ENCODE results near the gene PTPN6. TPM values are rescaled to one million over a fixed set of nuclear protein-coding genes. Genes with fewer than 3 reads are reported as not detected.

The PTPN6 gene
- total and polyA plus RNA-seq, 10 of the 15 experiments (the other 5 are each of a cell fraction or from before 2014, with no cell fraction given): 229 to 457 (median 370) TPM

DNA sequence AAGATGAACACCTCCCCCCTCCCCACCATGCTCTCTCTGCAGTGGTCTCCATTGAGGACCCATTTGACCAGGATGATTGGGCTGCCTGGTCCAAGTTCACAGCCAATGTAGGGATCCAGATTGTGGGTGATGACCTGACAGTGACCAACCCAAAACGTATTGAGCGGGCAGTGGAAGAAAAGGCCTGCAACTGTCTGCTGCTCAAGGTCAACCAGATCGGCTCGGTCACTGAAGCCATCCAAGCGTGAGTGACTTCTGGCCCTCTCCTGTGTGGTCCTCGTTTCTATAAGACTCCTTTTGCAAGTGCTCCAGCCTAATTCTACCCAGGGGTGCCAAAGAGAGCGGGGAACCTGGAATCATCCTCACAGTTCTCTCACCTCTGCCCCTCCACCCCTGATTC lies 29.6 kb upstream of the PTPN6 start:
- FAIRE-seq: no peak
- SMC1A ChIA-PET (ENCODE audit: uncharacterized antibody, unreplicated experiment): interaction anchor here (1.1 to 1.8 kb wide), 4 partner anchors 22 to 49 kb away, joined by 3 to 6 read pairs (median 3); partner anchors contain the start of genes C12orf57, RNU7-1 and SPSB2
- POLR2A ChIA-PET: interaction anchor here (0.6 to 1.5 kb wide), 3 partner anchors 10 to 110 kb away, joined by 4 to 6 read pairs (median 5); no protein-coding TSS in a partner anchor
- Histone ChIP-seq H3K4me2 (ENCODE audit: control insufficient read depth, insufficient read depth) (peak overlapping the region; percentile 36), H3K4me1 (ENCODE audit: control insufficient read depth, insufficient read depth, low read length) (peaks cover 44% of the 10 kb centered on the region), H4K20me1 (ENCODE audit: control insufficient read depth, insufficient read depth) (no peaks in the 10 kb centered on the region), H3K9ac (ENCODE audit: control insufficient read depth, insufficient read depth, low read length) (no peak overlapping the region), H3K36me3 (ENCODE audit: control insufficient read depth in 2 of 2, insufficient read depth in 2 of 2, low read length in 1 of 2) (peaks cover 2 to 9% of the 10 kb centered on the region in 2 experiments; a peak in 2 of 4 replicates), H3K9me3 (replicated peaks; ENCODE audit: control insufficient read depth, insufficient read depth, low read length) (no peaks in the 10 kb centered on the region), H2AFZ (ENCODE audit: control insufficient read depth, low read depth, low read length) (no peak overlapping the region), H3K79me2 (ENCODE audit: control insufficient read depth, insufficient read depth, low read length) (peaks cover 3% of the 10 kb centered on the region), H3K4me3 (peak overlapping the region; percentile 4; the same call in 1 of the 2 replicates), H3K27ac (ENCODE audit: control insufficient read depth, insufficient read depth) (peak overlapping the region; percentile 36), H3K27me3 (replicated peaks in 1 of 2; ENCODE audit: control insufficient read depth in 2 of 2, insufficient read depth in 2 of 2, low read length in 1 of 2) (no peaks in the 10 kb centered on the region)
- in situ Hi-C loops (cut with MboI) (no loop called here), intact Hi-C loops (cut with micrococcal nuclease; ENCODE audit: unreplicated experiment) (loop anchor here (5.0 kb wide), 2 partner anchors 171 to 191 kb away; partner anchors contain the start of gene C1R)
- BruUV-seq (replicated peaks): no TSS peak
- CTCF ChIA-PET: interaction anchor here (1.0 to 6.2 kb wide), 10 partner anchors 15 to 224 kb away, joined by 3 to 111 read pairs (median 5); partner anchors contain the start of genes C12orf57, C1RL, RNU7-1 and SPSB2
- WGBS (ENCODE audit: insufficient coverage, insufficient replicate concordance, low lambda C conversion rate, missing lambda C conversion rate): 70% methylated on average over 7 of the region's 7 CpGs
- RAD21 ChIA-PET (ENCODE audit: unreplicated experiment): interaction anchor here (0.6 to 2.4 kb wide), 5 partner anchors 16 to 70 kb away, joined by 3 to 10 read pairs (median 4); partner anchors contain the start of genes C12orf57, CDCA3 and RNU7-1
- DNase-seq (ENCODE audit: low read depth, low spot score): no peak
- ATAC-seq: no peak
- TF ChIP-seq, protein P1, sequence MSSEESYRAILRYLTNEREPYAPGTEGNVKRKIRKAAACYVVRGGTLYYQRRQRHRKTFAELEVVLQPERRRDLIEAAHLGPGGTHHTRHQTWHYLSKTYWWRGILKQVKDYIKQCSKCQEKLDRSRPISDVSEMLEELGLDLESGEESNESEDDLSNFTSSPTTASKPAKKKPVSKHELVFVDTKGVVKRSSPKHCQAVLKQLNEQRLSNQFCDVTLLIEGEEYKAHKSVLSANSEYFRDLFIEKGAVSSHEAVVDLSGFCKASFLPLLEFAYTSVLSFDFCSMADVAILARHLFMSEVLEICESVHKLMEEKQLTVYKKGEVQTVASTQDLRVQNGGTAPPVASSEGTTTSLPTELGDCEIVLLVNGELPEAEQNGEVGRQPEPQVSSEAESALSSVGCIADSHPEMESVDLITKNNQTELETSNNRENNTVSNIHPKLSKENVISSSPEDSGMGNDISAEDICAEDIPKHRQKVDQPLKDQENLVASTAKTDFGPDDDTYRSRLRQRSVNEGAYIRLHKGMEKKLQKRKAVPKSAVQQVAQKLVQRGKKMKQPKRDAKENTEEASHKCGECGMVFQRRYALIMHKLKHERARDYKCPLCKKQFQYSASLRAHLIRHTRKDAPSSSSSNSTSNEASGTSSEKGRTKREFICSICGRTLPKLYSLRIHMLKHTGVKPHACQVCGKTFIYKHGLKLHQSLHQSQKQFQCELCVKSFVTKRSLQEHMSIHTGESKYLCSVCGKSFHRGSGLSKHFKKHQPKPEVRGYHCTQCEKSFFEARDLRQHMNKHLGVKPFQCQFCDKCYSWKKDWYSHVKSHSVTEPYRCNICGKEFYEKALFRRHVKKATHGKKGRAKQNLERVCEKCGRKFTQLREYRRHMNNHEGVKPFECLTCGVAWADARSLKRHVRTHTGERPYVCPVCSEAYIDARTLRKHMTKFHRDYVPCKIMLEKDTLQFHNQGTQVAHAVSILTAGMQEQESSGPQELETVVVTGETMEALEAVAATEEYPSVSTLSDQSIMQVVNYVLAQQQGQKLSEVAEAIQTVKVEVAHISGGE (CRISPR knock-in tag; IDR thresholded peaks at IDR 0.05): no peak
- TF ChIP-seq SMARCA5 (IDR thresholded peaks at IDR 0.05) (no peak), IRF3 (IDR thresholded peaks at IDR 0.05) (no peak), NR2F1 (conservative IDR thresholded peaks at IDR 0.05) (no peak), TAF1 (IDR thresholded peaks at IDR 0.05; ENCODE audit: borderline replicate concordance, low read depth, low read length) (no peak), SKIL (IDR thresholded peaks at IDR 0.05; ENCODE audit: low read depth, poor library complexity, severe bottlenecking) (no peak), KAT2A (conservative IDR thresholded peaks at IDR 0.05; ENCODE audit: control insufficient read depth, low read depth, low read length) (no peak), BACH1 (IDR thresholded peaks at IDR 0.05; ENCODE audit: borderline replicate concordance) (no peak), CHD2 (IDR thresholded peaks at IDR 0.05; ENCODE audit: borderline replicate concordance, low read depth, low read length) (no peak), FOXK2 (IDR thresholded peaks at IDR 0.05) (no peak), RELB (IDR thresholded peaks at IDR 0.05; ENCODE audit: low read depth) (no peak), TBL1XR1 (IDR thresholded peaks at IDR 0.05; ENCODE audit: low read depth, low read length) (no peak), NBN (IDR thresholded peaks at IDR 0.05) (no peak), TCF12 (IDR thresholded peaks at IDR 0.05; ENCODE audit: low read depth, low read length) (no peak), RUNX3 (IDR thresholded peaks at IDR 0.05; ENCODE audit: low read length) (no peak), ZNF622 (IDR thresholded peaks at IDR 0.05) (no peak), EZH2 (IDR thresholded peaks at IDR 0.05; ENCODE audit: borderline replicate concordance, control insufficient read depth, low read depth, low read length) (no peak)

Measured in GM12878 (cell line).